NOMO-1 treated with dmso at 0.1 percent for 144 hours (cell line): ENCODE results near the gene AGAP1.

ENCODE experiments used
- DNase-seq: peaks from one replicate; lab custom pipeline; 2025; ENCODE audit not compliant: unreplicated experiment; lab: John Stamatoyannopoulos, UW

The AGAP1 gene

DNA sequence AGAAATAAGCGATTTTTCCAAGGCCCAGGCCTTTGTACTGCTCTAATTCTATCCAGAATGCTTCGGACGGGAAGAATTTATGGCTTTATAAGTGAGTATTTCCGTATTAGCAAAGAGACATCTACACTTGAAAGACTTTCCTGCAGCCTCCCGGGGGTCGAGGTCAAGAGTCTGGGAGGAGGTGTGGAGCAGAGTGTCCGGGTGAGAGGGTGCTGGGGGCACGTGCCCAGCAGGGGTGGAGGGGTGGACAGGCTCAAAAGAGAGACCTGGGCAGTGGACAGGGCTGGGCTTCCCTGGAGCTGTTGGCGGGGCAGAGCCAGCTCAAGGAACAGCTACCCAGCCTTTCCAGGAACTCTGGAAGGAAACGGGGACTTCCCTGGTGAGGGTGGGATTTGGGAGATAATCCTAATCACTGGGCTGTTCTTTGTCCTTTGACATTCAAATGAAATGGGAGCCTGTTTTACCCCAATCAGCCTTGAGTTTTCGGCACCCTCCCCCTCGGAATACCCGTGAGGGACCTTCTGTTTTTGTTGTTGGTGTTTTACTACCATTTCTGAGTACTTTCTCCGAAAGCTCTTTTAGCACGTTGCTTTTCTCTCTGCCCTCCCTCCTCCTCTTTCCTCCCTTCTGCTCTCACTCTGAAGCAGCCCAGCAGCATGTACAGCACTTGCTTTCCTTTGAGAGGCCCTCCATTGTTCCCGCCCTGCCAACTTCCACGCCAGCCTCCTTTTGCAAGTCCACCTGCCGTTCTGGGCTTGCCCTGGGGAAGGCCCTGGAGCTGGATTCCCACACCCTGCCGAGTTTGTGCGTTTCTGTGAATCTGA, 164.7 kb downstream of the AGAP1 start:
- DNase-seq: no peak

DNA sequence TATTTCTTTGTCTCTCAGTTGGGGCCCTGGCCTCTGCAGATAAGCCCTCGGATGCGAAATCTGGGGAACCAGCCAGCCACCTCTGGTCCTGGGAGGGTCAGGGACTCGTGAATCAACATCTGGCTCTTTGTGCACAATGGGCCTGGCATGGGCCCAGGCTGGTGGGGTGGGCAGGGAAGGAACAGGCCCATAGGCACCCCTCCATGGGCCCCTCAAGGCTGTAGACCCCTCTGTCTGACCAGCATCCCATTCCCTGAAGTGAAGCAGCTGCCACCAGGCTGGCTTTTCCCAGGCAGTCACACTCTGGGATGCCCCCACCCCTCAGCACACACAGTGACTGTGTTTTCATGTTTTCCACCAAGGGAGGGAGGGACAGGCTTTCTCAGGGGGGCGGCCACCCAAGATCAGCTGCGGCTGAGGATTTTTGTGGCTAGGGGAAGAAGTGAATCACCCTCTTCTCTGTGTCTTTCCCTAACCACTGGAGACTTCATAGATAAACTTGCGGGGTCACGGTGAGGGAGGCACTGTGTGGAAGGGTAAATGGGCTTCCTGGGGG, 166.0 kb downstream of the AGAP1 start:
- no peak for DNase-seq

DNA sequence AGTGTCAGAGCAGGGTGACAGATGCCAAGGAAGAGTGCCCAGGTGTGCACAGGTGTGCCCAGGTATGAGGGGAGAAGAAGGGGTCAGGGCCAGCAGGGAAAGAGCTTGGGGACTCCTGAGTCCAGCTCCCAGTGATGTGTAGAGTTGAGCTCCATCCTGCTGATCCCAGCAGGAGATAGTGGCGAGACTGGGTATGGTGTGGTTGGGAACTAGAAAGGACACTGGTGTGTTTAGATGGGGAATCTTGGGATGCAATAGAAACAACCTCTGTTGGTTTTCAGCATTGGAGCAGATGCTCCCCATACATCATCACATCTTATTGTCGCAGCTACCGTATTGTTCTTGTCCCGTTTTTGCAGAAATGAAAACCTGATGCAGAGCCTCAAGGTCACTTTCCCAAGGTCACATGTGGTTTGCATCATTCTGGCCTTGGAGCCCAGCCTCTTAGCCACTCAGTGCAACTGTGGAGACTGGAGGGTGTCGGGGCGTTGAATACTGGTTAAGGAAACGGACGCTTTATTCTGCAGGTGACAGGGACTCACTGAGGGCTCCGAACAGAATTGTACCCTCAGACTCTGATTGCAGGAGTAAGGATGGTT, 166.7 kb downstream of the AGAP1 start:
- DNase-seq: no peak

GRCh38 chr2:235661167-235661937, 167.5 kb downstream of the AGAP1 start:
- DNase-seq: no peak

- DNase-seq: no peak
Observed at GRCh38 chr2:235661952-235662351, 168.1 kb downstream of the AGAP1 start.

DNA sequence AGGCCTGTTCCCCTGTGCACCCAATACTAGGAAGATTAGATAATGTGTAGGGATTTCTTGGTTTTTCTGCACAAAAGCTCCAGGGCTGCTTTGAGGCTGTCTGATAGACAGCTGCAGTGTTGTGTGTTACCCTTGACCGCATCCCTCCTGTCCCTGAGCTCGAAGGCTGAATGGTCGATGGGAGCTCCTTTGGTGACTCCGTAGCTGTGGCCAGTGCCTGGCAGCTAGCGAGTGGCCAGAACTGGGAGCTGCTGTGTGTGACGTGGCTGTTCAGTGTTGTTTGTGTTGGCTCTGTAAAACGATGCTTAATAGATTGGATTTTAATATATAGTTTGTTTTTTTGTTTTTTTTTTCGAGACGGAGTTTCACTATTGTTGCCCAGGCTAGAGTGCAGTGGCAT, 170.0 kb downstream of the AGAP1 start:
- DNase-seq: no peak

DNA sequence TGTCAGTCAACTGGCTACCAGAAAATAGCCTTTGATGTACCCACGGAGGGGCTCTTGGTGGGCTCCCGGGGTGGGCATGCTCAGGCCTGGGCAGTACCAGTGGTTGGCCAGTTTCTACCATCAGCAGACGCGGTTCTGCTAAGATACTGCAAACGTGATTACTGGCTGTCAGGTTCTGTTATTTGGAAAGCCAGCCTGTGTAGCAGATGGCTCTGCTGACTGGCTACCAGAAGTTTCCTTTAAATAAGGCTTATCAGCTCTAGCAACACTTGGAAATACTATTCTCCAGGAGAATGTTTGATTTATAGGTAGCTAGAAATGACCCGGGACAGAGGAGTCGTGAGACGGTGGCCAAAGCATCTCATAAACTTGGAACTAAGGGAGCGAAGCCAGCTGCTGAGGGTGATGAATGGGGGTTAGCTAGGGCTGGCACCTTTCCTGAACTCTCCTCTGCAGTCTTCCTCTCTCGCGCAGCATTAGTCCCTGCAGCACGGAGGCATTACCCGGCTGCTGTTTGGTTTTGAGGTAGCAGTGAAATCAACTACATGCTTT, 171.9 kb downstream of the AGAP1 start:
- DNase-seq: no peak

- no peak for DNase-seq
Observed at GRCh38 chr2:235666213-235666781, 172.5 kb downstream of the AGAP1 start.

- no peak for DNase-seq
Observed at GRCh38 chr2:235668782-235669181, 174.9 kb downstream of the AGAP1 start.

GRCh38 chr2:235669269-235669831, 175.5 kb downstream of the AGAP1 start:
- DNase-seq: no peak

- no peak for DNase-seq
Observed at GRCh38 chr2:235669983-235670962, 176.4 kb downstream of the AGAP1 start.

- DNase-seq: no peak
Observed at GRCh38 chr2:235670974-235671787, 177.3 kb downstream of the AGAP1 start.

- DNase-seq: no peak
Observed at GRCh38 chr2:235672720-235673119, 178.9 kb downstream of the AGAP1 start.

DNA sequence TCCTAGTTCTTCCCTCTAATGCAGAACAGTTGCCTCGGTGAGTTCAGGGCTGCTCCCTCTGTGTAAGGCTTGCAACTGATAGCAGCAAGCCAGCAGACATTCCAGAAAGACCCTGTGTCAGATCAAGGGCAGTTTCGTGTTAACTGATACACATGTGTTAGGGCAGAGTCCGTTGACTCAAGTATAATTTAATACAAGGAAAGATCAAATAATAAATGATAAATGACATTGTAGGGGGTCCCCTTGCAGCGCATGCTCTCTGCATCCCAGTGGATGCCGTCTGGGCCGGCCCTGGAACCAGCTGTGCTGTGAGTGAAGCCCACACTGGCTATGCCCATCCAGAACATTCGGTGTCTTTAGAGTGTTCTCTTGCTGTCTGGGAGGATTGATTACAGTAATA, 180.3 kb downstream of the AGAP1 start:
- no peak for DNase-seq

- no peak for DNase-seq
Observed at GRCh38 chr2:235674812-235675211, 181.0 kb downstream of the AGAP1 start.

GRCh38 chr2:235675678-235676535, 182.1 kb downstream of the AGAP1 start:
- no peak for DNase-seq

DNA sequence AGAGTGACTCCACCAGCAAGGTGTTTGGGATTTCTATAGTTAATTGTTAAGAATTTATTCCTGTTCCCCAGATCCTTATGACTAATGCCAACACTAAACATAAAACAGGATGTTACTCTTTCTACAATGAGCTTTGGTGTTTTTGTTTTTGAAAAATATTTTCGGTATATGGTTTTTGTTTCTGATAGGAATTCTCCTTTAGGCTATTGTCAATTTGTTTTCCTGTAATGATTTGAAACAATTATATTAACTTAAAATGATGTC, 182.6 kb downstream of the AGAP1 start:
- no peak for DNase-seq

DNA sequence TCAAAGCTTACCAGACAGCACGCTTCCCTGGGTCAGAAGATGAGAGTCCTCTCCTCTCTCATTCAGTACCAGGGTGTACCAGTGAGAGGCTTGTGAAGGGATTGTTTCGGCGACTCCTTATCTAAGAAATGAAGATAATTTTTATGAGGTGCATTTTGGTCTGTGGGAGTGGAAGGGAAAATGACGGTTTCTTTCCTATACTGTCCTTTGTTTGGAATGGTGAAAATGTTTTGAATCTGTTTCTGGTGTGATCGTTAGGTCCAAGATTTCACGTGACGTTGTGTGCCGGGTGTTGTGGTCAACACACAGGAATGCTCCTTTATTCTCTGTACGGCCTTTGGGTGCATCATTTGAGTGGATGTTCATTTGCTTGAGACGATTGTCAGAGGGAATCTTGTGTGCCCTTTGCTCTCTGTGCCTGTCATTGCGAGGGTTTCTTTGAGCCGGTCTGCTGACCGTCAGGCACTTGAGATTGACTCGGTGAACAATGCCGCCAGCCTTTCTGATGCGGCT, 183.5 kb downstream of the AGAP1 start:
- no peak for DNase-seq
